ENCODE data around the gene TMEM19. TPM values are rescaled to one million over a fixed set of nuclear protein-coding genes. Genes with fewer than 3 reads are reported as not detected.
"Not testable (repeated sequence)": the region's sequence is repeated elsewhere in the genome, so short reads cannot be mapped to it uniquely, and the experiment has no call there.

The TMEM19 gene
- total RNA-seq, 1 experiment from 2014 or later: 28.6 TPM

GRCh38 chr12:71665090-71665463 lies 20.8 kb upstream of the TMEM19 start:
- DNase-seq (ENCODE audit: low read depth): no peak

GRCh38 chr12:71666259-71666658 lies 19.6 kb upstream of the TMEM19 start:
- DNase-seq (ENCODE audit: low read depth): no peak

GRCh38 chr12:71671311-71671710 lies 14.6 kb upstream of the TMEM19 start:
- DNase-seq (ENCODE audit: low read depth): no peak

- no peak for DNase-seq (ENCODE audit: low read depth)
These were observed 14.1 kb upstream of the TMEM19 start for GRCh38 chr12:71671816-71672215.

GRCh38 chr12:71682466-71682865 lies 3.4 kb upstream of the TMEM19 start:
- DNase-seq (ENCODE audit: low read depth): no peak

GRCh38 chr12:71683633-71684032 lies 2.2 kb upstream of the TMEM19 start:
- no peak for DNase-seq (ENCODE audit: low read depth)

GRCh38 chr12:71684081-71684480 lies 1.8 kb upstream of the TMEM19 start:
- DNase-seq (ENCODE audit: low read depth): no peak

- peak; percentile 17 for DNase-seq (ENCODE audit: low read depth)
These were observed 473 bp upstream of the TMEM19 start for GRCh38 chr12:71685312-71685906.

- no peak for DNase-seq (ENCODE audit: low read depth)
These were observed 760 bp downstream of the TMEM19 start for GRCh38 chr12:71686658-71687025.

GRCh38 chr12:71687172-71687571 lies 1.3 kb downstream of the TMEM19 start:
- not testable (repeated sequence) for DNase-seq (ENCODE audit: low read depth)

- no peak for DNase-seq (ENCODE audit: low read depth)
These were observed 3.2 kb downstream of the TMEM19 start for GRCh38 chr12:71688961-71689570.

GRCh38 chr12:71691504-71692129 lies 5.7 kb downstream of the TMEM19 start:
- DNase-seq (ENCODE audit: low read depth): no peak

GRCh38 chr12:71693126-71693525 lies 7.2 kb downstream of the TMEM19 start:
- DNase-seq (ENCODE audit: low read depth): no peak

GRCh38 chr12:71693651-71694050 lies 7.8 kb downstream of the TMEM19 start:
- not testable (repeated sequence) for DNase-seq (ENCODE audit: low read depth)

GRCh38 chr12:71694099-71694820 lies 8.4 kb downstream of the TMEM19 start:
- no peak for DNase-seq (ENCODE audit: low read depth)

- no peak for DNase-seq (ENCODE audit: low read depth)
These were observed 9.9 kb downstream of the TMEM19 start for GRCh38 chr12:71695782-71696181.

- not testable (repeated sequence) for DNase-seq (ENCODE audit: low read depth)
These were observed 16.3 kb downstream of the TMEM19 start for GRCh38 chr12:71702181-71702580.

- DNase-seq (ENCODE audit: low read depth): no peak
These were observed 16.7 kb downstream of the TMEM19 start for GRCh38 chr12:71702590-71702989.

GRCh38 chr12:71703206-71703605 lies 17.3 kb downstream of the TMEM19 start:
- no peak for DNase-seq (ENCODE audit: low read depth)

GRCh38 chr12:71704920-71705319 lies 19.0 kb downstream of the TMEM19 start:
- DNase-seq (ENCODE audit: low read depth): no peak

- no peak for DNase-seq (ENCODE audit: low read depth)
These were observed 22.8 kb downstream of the TMEM19 start for GRCh38 chr12:71708658-71709057.

- DNase-seq (ENCODE audit: low read depth): peak; percentile 94
These were observed 24.6 kb downstream of the TMEM19 start for GRCh38 chr12:71710276-71711125.

All from M059J (cell line).